Tongue (tissue), 2 donors: Measurements from ENCODE around the gene GSE1. TPM values are rescaled to one million over a fixed set of nuclear protein-coding genes. Genes with fewer than 3 reads are reported as not detected.

Experiments
- DNase-seq: peaks from one replicate; pipeline ENCODE4 v3.0.0-alpha.2; 2015
- total RNA-seq: library from RNA; depleted of rRNA; stranded (reverse); fragments of >200 nt; gene quantifications from one replicate; pipeline ENCODE4 v1.2.3, GENCODE V29; 2014

GSE1 gene
- total RNA-seq, 1 donor from 2014 or later = 82.5 TPM

GRCh38 chr16:85650135-85650843, 37.2 kb downstream of the GSE1 start:
- no peak for DNase-seq

GRCh38 chr16:85650844-85651628, 37.9 kb downstream of the GSE1 start:
- peak; percentile 74 for DNase-seq

- DNase-seq = peak; percentile 83
Measured at GRCh38 chr16:85651629-85652430, 38.7 kb downstream of the GSE1 start.

GRCh38 chr16:85652431-85653221, 39.5 kb downstream of the GSE1 start:
- DNase-seq = peak; percentile 90

GRCh38 chr16:85653290-85653891, 40.3 kb downstream of the GSE1 start:
- DNase-seq = no peak

- no peak for DNase-seq
Measured at GRCh38 chr16:85654251-85655095, 41.4 kb downstream of the GSE1 start.

GRCh38 chr16:85655216-85656129, 42.4 kb downstream of the GSE1 start:
- no peak for DNase-seq

GRCh38 chr16:85656351-85657266, 43.5 kb downstream of the GSE1 start:
- no peak for DNase-seq

GRCh38 chr16:85657267-85657650, 44.1 kb downstream of the GSE1 start:
- DNase-seq = no peak

- no peak for DNase-seq
Measured at GRCh38 chr16:85657996-85658395, 44.9 kb downstream of the GSE1 start.

GRCh38 chr16:85658504-85659326, 45.6 kb downstream of the GSE1 start:
- no peak for DNase-seq

GRCh38 chr16:85659336-85659735, 46.2 kb downstream of the GSE1 start:
- no peak for DNase-seq

- DNase-seq = peak; percentile 79
Measured at GRCh38 chr16:85659805-85660511, 46.8 kb downstream of the GSE1 start.

GRCh38 chr16:85660843-85661739, 48.0 kb downstream of the GSE1 start:
- DNase-seq = no peak

- no peak for DNase-seq
Measured at GRCh38 chr16:85661740-85662481, 48.8 kb downstream of the GSE1 start.
